Hematopoietic multipotent progenitor cell (in vitro differentiated cells): ENCODE results near the gene FOXL2NB. TPM values are rescaled to one million over a fixed set of nuclear protein-coding genes. Genes with fewer than 3 reads are reported as not detected.

Experiments
- DNase-seq, 3 donors: peaks; one replicate each; pipeline ENCODE4 v3.0.0-alpha.2; 2011 to 2015; ENCODE audit warnings: low read depth in 2 of 3, low spot score in 2 of 3
- total RNA-seq: library from RNA; depleted of rRNA; stranded (reverse); fragments of >200 nt; gene quantifications from one replicate; pipeline ENCODE4 v1.2.3, GENCODE V29; 2012

The FOXL2NB gene
- total RNA-seq, 1 donor = under 0.01 TPM

GRCh38 chr3:138987181-138987580 is 40.2 kb downstream of the FOXL2NB start:
- DNase-seq = no peak

GRCh38 chr3:138995706-138996105 is 48.7 kb downstream of the FOXL2NB start:
- no peak for DNase-seq

Other genes with a start within 250 kb of the FOXL2NB start
- 15.3 TPM for gene PIK3CB, start 112.3 kb upstream of the FOXL2NB start, total RNA-seq
- gene FOXL2, start 80 bp upstream of the FOXL2NB start, total RNA-seq = under 0.01 TPM
- not detected for gene PRR23A, start 59.1 kb downstream of the FOXL2NB start, total RNA-seq
- gene PRR23B, start 73.7 kb downstream of the FOXL2NB start, total RNA-seq = not detected
- gene PRR23C, start 97.7 kb downstream of the FOXL2NB start, total RNA-seq = not detected